Activated T-cell treated with anti-CD3 and anti-CD28 coated beads, Interleukin-2, amount 50 U/mL, for 72 hours (primary cell): ENCODE data around the gene L3MBTL1. TPM values are rescaled to one million over a fixed set of nuclear protein-coding genes. Genes with fewer than 3 reads are reported as not detected.
A peak's percentile ranks its signal among the peaks of the same experiment; 100 is the strongest.
"Not testable (repeated sequence)": the region's sequence is repeated elsewhere in the genome, so short reads cannot be mapped to it uniquely, and the experiment has no call there.

Experiments used
- ATAC-seq, 2 donors: fragments of 150-1000 bp; cut with Tn5 transposase; replicated peaks in 1 of 2; 2 replicates each; pipeline ENCODE4 v1.10.0; 2021; ENCODE audit warnings: moderate library complexity in 2 of 2, mild to moderate bottlenecking in 1 of 2
- DNase-seq, 2 donors: peaks; one replicate each; pipeline ENCODE4 v3.0.0; 2021 to 2022; ENCODE audit warnings: mixed read lengths in 1 of 2
- H3K27ac Mint-ChIP-seq: one replicate; pipeline ENCODE4 v1.8.0; 2022; ENCODE audit warnings: mild to moderate bottlenecking, moderate library complexity, mixed read lengths
- H3K27me3 Mint-ChIP-seq: one replicate; pipeline ENCODE4 v1.8.0; 2022; ENCODE audit warnings: low read depth, mixed read lengths
- H3K36me3 Mint-ChIP-seq, 2 donors: one replicate each; pipeline ENCODE4 v1.8.0; 2022; ENCODE audit warnings: mixed read lengths in 2 of 2, mild to moderate bottlenecking in 1 of 2; ENCODE audit not compliant: insufficient read depth in 2 of 2
- H3K4me1 Mint-ChIP-seq: one replicate; pipeline ENCODE4 v1.8.0; 2022; ENCODE audit warnings: low read depth, mixed read lengths
- H3K4me3 Mint-ChIP-seq, 2 donors: one replicate each; pipeline ENCODE4 v1.8.0; 2022; ENCODE audit warnings: mild to moderate bottlenecking in 2 of 2, mixed read lengths in 2 of 2, moderate library complexity in 2 of 2
- H3K9me3 Mint-ChIP-seq, 2 donors: one replicate each; pipeline ENCODE4 v1.8.0; 2022; ENCODE audit warnings: mixed read lengths in 2 of 2
- total RNA-seq, 2 donors: library from RNA; stranded (reverse); gene quantifications; one replicate each; pipeline ENCODE4 v1.2.3, GENCODE V29; 2022

Gene L3MBTL1
- total RNA-seq, 2 donors from 2014 or later, result 17.7 to 20.2 TPM

DNA sequence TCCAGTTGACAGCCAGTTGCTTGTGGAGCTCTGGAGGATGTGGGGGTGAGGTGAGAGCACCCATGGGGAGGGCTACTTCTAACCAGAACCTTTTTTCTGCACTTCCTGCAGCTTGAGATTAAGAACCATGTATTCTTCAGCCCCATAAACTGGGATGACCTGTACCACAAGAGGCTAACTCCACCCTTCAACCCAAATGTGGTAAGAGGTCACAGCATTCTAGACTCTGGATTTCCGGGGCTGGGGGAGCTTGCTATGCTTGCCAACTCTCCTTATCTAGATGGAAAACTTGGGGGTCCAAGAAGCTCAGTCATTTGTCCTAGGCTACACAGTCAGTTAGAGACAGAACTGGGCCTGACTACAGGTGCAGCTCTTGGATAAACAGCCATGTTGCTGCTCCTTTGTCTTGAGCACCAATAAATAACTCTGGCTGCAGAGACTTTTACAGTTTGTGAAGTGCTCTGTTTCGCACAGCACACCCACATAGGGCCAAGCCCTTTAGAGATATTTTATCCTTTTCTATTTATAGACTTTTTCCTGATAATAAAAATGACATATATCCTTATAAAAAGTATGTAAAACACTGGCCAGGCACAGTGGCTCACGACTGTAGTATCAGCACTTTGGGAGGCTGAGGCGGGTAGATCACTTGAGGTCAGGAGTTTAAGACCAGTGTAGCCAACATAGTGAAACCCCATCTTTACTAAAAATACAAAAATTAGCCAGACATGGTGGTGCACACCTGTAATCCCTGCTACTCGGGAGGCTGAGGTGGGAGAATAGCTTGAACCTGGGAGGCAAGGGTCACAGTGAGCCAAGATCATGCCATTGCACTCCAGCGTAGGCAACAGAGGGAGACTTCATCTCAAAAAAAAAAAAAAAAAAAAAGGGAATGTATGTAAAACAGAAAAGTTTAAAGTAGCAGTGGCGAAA is 72.6 kb downstream of the L3MBTL1 start:
- ATAC-seq (no peak), DNase-seq (no peak)
- H3K4me3 Mint-ChIP-seq, result no peak overlapping the region
- H3K9me3 Mint-ChIP-seq, result no peaks in the 10 kb centered on the region
- H3K27ac Mint-ChIP-seq, result no peak overlapping the region
- H3K36me3 Mint-ChIP-seq, result no peaks in the 10 kb centered on the region
- H3K27me3 Mint-ChIP-seq, result no peaks in the 10 kb centered on the region
- no peaks in the 10 kb centered on the region for H3K4me1 Mint-ChIP-seq

DNA sequence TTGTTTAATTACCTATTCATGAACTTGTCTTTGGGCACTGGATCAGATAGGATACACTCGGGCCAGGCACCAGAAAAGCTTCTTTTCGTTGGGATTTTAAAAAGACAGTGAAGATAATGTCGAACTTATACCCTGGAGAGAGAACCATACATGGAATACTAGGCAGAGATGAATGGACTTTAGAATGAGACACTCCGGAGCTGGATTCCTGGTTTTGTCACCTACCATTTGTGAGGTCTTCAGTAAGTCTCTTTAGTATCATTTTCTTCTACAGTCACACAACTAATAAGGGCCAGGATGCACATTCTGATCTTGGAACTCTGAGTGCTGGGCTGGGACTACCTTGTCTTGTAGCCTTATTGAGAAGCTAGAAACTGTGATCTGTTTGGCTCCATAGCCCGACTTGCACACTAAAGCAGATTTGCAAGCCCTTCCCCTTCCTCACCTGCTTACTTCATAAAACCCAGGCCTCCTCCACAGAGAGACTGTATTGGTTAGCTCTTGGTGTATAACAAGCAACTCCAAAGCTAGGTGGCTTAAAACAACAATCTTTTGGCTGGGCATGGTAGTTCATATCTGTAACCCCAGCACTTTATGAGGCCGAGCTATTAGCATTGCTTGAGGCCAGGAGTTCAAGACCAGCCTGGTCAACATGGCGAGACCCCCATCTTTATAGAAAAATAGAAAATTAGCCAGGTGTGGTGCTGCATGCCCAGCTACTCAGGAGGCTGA is 75.8 kb downstream of the L3MBTL1 start:
- DNase-seq (no peak), ATAC-seq (no peak)
- H3K9me3 Mint-ChIP-seq, result no peaks in the 10 kb centered on the region
- no peaks in the 10 kb centered on the region for H3K27me3 Mint-ChIP-seq
- H3K36me3 Mint-ChIP-seq, result no peaks in the 10 kb centered on the region
- H3K4me3 Mint-ChIP-seq, result no peak overlapping the region
- H3K4me1 Mint-ChIP-seq, result no peaks in the 10 kb centered on the region
- no peak overlapping the region for H3K27ac Mint-ChIP-seq

- DNase-seq, result no peak
- no peaks in the 10 kb centered on the region for H3K4me1 Mint-ChIP-seq
Observed at GRCh38 chr20:43583982-43584432, 76.5 kb downstream of the L3MBTL1 start.

GRCh38 chr20:43584448-43585136 is 77.1 kb downstream of the L3MBTL1 start:
- no peaks in the 10 kb centered on the region for H3K36me3 Mint-ChIP-seq
- no peak overlapping the region for H3K4me3 Mint-ChIP-seq
- H3K9me3 Mint-ChIP-seq, result no peaks in the 10 kb centered on the region
- no peaks in the 10 kb centered on the region for H3K27me3 Mint-ChIP-seq
- ATAC-seq (no peak), DNase-seq (no peak)
- peaks cover under 1% of the 10 kb centered on the region for H3K4me1 Mint-ChIP-seq
- H3K27ac Mint-ChIP-seq, result no peak overlapping the region

More at GRCh38 chr20:43583982-43584432, 76.5 kb downstream of the L3MBTL1 start:
- H3K27ac Mint-ChIP-seq, result no peak overlapping the region
- no peaks in the 10 kb centered on the region for H3K27me3 Mint-ChIP-seq
- H3K9me3 Mint-ChIP-seq, result no peaks in the 10 kb centered on the region
- no peak for ATAC-seq
- no peak overlapping the region for H3K4me3 Mint-ChIP-seq
- H3K36me3 Mint-ChIP-seq, result no peaks in the 10 kb centered on the region

GRCh38 chr20:43586641-43587040 is 79.1 kb downstream of the L3MBTL1 start:
- Mint-ChIP-seq H3K4me3 (no peak overlapping the region), H3K36me3 (no peaks in the 10 kb centered on the region), H3K9me3 (no peaks in the 10 kb centered on the region)

GRCh38 chr20:43588526-43588925 is 81.0 kb downstream of the L3MBTL1 start:
- not testable (repeated sequence) for H3K27ac Mint-ChIP-seq, H3K36me3 Mint-ChIP-seq, H3K9me3 Mint-ChIP-seq, DNase-seq, H3K27me3 Mint-ChIP-seq, H3K4me3 Mint-ChIP-seq, ATAC-seq
- peaks cover 25% of the 10 kb centered on the region for H3K4me1 Mint-ChIP-seq

More at GRCh38 chr20:43586641-43587040, 79.1 kb downstream of the L3MBTL1 start:
- Mint-ChIP-seq H3K27ac (no peak overlapping the region), H3K27me3 (no peaks in the 10 kb centered on the region), H3K4me1 (peaks cover 17% of the 10 kb centered on the region)
- DNase-seq, result no peak
- ATAC-seq, result no peak

DNA sequence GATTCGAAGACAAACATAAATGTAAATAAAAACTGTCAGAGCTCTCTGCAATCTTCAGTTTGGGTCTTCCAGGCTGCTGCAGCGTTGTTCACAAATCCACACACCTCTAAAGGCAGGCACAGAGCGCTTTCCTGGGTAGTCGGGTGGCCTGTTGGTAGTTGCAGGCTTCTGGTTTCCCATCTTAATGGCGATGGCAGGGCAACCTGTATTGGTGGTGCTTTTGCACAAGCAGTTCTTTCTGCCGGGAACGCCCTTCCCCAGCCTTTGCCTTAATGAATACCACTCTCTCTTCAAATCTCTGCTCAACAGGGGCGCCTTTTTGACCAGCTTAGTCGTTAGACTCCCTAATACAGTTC is 82.5 kb downstream of the L3MBTL1 start:
- Mint-ChIP-seq H3K4me1 (peaks cover 25% of the 10 kb centered on the region), H3K27ac (peak overlapping the region; percentile 90), H3K9me3 (no peaks in the 10 kb centered on the region), H3K27me3 (no peaks in the 10 kb centered on the region), H3K36me3 (peaks cover 0 to 1% of the 10 kb centered on the region in 2 donors), H3K4me3 (peak overlapping the region; percentile 88 to 99)
- no peak for ATAC-seq
- peak; percentile 14 to 16 for DNase-seq

- ATAC-seq (peak; percentile 99 to 100), DNase-seq (peak; percentile 89 to 92)
- no peaks in the 10 kb centered on the region for H3K27me3 Mint-ChIP-seq
- H3K4me1 Mint-ChIP-seq, result peaks cover 25% of the 10 kb centered on the region
- no peaks in the 10 kb centered on the region for H3K9me3 Mint-ChIP-seq
- H3K27ac Mint-ChIP-seq, result peak within 1 kb of the TSS; percentile 90
- peaks cover 0 to 1% of the 10 kb centered on the region in 2 donors for H3K36me3 Mint-ChIP-seq
- peak within 1 kb of the TSS; percentile 88 to 99 for H3K4me3 Mint-ChIP-seq
Observed at GRCh38 chr20:43590392-43591303, 83.2 kb downstream of the L3MBTL1 start, which contains the start of gene IFT52. Gene IFT52, plus strand, starts transcription at chr20:43590937. Its CDS starts 3,762 bp downstream, at chr20:43594699.

Other genes starting within 250 kb of the L3MBTL1 start
- gene SRSF6, start 49.8 kb upstream of the L3MBTL1 start, total RNA-seq, result 100 to 1,000 TPM; 128 to 158 TPM
- 1 to 10 TPM; 1.4 to 1.7 TPM for gene SGK2, start 51.3 kb downstream of the L3MBTL1 start, total RNA-seq
- 10 to 100 TPM; 22.2 to 23.5 TPM for gene IFT52, start 83.2 kb downstream of the L3MBTL1 start, total RNA-seq
- 10 to 100 TPM; 76.9 to 87.7 TPM for gene MYBL2, start 159.4 kb downstream of the L3MBTL1 start, total RNA-seq
- gene GTSF1L, start 219.3 kb downstream of the L3MBTL1 start, total RNA-seq, result not detected